Panc1 (cell line): ENCODE results near the gene LINC00237. TPM values are rescaled to one million over a fixed set of nuclear protein-coding genes. Genes with fewer than 3 reads are reported as not detected.

Source experiments
- ATAC-seq: fragments of 200-7000 bp; cut with Tn5 transposase; 2 replicates; pipeline ENCODE4 v1.9.1; 2020; ENCODE audit warnings: mild to moderate bottlenecking, moderate library complexity
- BruUV-seq: library from RNA; stranded (reverse); fragments of 400-500 nt; replicated peaks from 2 replicates; lab custom pipeline; 2021; lab: Mats Ljungman, UMichigan
- CTCF ChIA-PET: fragments of 300-600 bp; sonication (Branson Sonifier 250); formaldehyde crosslinking; loops from one replicate; lab custom pipeline; 2022; ENCODE audit warnings: antibody characterized with exemption; lab: Charles Lee
- POLR2A ChIA-PET: fragments of 300-600 bp; sonication (Branson Sonifier 250); formaldehyde crosslinking; loops from one replicate; lab custom pipeline; 2022; ENCODE audit warnings: antibody characterized with exemption; lab: Charles Lee
- DNase-seq: peaks from one replicate; pipeline ENCODE4 v3.0.0-alpha.2; 2010; ENCODE audit warnings: low read depth, low spot score
- H3K27ac ChIP-seq: 2 replicates; pipeline ENCODE4 v1.5.1; 2011; ENCODE audit warnings: mild to moderate bottlenecking, low read length, inconsistent platforms
- H3K27me3 ChIP-seq: fragments of 200-500 bp; sonication (Bioruptor generic); 2 replicates; pipeline ENCODE4 v1.6.0; 2014; ENCODE audit warnings: low read length, inconsistent platforms; ENCODE audit not compliant: control insufficient read depth, insufficient read depth
- H3K36me3 ChIP-seq: fragments of 200-500 bp; sonication (Bioruptor generic); 2 replicates; pipeline ENCODE4 v1.5.1; 2014; ENCODE audit warnings: inconsistent platforms, mild to moderate bottlenecking, low read length, moderate library complexity; ENCODE audit not compliant: control insufficient read depth, insufficient read depth
- H3K4me1 ChIP-seq: 2 replicates; pipeline ENCODE4 v1.5.1; 2011; ENCODE audit warnings: inconsistent platforms, mild to moderate bottlenecking, low read length, moderate library complexity; ENCODE audit not compliant: control insufficient read depth, insufficient read depth
- H3K4me3 ChIP-seq, 2 experiments: 2 replicates each; pipeline ENCODE4 v1.5.1; 2011 to 2012; ENCODE audit warnings: low read depth in 2 of 2, low read length in 2 of 2, mild to moderate bottlenecking in 2 of 2, inconsistent platforms in 1 of 2, moderate library complexity in 1 of 2
- H3K9me3 ChIP-seq: fragments of 200-500 bp; sonication (Bioruptor generic); 2 replicates; pipeline ENCODE4 v1.5.1; 2014; ENCODE audit warnings: low read depth, mild to moderate bottlenecking, inconsistent platforms, low read length, moderate library complexity; ENCODE audit not compliant: control insufficient read depth, insufficient read depth
- POLR2AphosphoS5 ChIP-seq: IDR thresholded peaks from 2 replicates; pipeline ENCODE4 v1.6.1; 2012; ENCODE audit warnings: mild to moderate bottlenecking, low read depth, low read length, moderate library complexity
- SIN3A ChIP-seq: IDR thresholded peaks from 2 replicates; pipeline ENCODE4 v1.6.1; 2012; ENCODE audit warnings: low read depth, mild to moderate bottlenecking, low read length, moderate library complexity, borderline replicate concordance; ENCODE audit not compliant: insufficient read depth
- TCF7L2 ChIP-seq: IDR thresholded peaks from 2 replicates; pipeline ENCODE4 v1.6.1; 2011; ENCODE audit warnings: mild to moderate bottlenecking, low read depth, low read length, inconsistent platforms
- in situ Hi-C: cut with HindIII; loops from 2 replicates; pipeline ENCODE4 v1.10.0; 2016; ENCODE audit warnings: low sequenced_read_pairs, low pct_unique_long_range_greater_than_20kb
- intact Hi-C: fragments of 100-400 bp; cut with micrococcal nuclease; formaldehyde crosslinking; loops from one replicate; pipeline ENCODE4 v1.10.0; 2022; ENCODE audit not compliant: unreplicated experiment
- total RNA-seq: library from RNA; stranded (reverse); gene quantifications from one replicate; pipeline ENCODE4 v1.2.1, GENCODE V29; 2021; ENCODE audit not compliant: unreplicated experiment
- TF ChIP-seq, protein P1 (sequence below), 2 experiments: IDR thresholded peaks; 2 replicates each; pipeline ENCODE4 v1.6.1; 2011 to 2012; ENCODE audit warnings: low read depth in 2 of 2, control low read depth in 1 of 2, low read length in 1 of 2, mild to moderate bottlenecking in 1 of 2, moderate library complexity in 1 of 2; ENCODE audit not compliant: insufficient read depth in 1 of 2
- TF ChIP-seq, protein P2 (sequence below): fragments of 450-650 bp; IDR thresholded peaks from 2 replicates; pipeline ENCODE4 v1.5.1; 2017; ENCODE audit warnings: mild to moderate bottlenecking

Gene LINC00237
- total RNA-seq, 1 experiment from 2014 or later = not detected

DNA sequence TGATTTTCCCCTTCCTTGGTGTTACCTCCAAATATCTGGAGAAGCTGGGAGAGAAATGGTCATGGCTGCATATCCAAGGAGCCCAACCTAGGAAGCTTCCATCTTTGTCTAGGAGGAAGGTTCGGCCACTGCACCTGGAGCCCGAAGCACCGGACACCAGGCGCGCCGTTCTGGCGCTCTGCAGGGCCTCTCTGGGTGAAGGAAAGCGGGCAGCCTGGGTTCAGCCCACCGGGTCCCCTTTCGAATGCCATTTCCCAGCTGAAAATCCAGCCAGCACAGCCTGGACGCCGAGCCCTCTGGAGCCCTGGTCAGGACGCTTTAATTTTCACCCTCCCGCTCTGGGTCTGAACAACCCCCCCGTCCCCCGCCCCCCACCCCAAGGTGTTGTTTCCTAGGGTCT, 1.2 kb downstream of the LINC00237 start:
- ATAC-seq = no peak
- POLR2A ChIA-PET = no interaction called here

GRCh38 chr20:21104466-21104761, 1.7 kb downstream of the LINC00237 start:
- TF ChIP-seq, protein P1, sequence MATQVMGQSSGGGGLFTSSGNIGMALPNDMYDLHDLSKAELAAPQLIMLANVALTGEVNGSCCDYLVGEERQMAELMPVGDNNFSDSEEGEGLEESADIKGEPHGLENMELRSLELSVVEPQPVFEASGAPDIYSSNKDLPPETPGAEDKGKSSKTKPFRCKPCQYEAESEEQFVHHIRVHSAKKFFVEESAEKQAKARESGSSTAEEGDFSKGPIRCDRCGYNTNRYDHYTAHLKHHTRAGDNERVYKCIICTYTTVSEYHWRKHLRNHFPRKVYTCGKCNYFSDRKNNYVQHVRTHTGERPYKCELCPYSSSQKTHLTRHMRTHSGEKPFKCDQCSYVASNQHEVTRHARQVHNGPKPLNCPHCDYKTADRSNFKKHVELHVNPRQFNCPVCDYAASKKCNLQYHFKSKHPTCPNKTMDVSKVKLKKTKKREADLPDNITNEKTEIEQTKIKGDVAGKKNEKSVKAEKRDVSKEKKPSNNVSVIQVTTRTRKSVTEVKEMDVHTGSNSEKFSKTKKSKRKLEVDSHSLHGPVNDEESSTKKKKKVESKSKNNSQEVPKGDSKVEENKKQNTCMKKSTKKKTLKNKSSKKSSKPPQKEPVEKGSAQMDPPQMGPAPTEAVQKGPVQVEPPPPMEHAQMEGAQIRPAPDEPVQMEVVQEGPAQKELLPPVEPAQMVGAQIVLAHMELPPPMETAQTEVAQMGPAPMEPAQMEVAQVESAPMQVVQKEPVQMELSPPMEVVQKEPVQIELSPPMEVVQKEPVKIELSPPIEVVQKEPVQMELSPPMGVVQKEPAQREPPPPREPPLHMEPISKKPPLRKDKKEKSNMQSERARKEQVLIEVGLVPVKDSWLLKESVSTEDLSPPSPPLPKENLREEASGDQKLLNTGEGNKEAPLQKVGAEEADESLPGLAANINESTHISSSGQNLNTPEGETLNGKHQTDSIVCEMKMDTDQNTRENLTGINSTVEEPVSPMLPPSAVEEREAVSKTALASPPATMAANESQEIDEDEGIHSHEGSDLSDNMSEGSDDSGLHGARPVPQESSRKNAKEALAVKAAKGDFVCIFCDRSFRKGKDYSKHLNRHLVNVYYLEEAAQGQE (IDR thresholded peaks at IDR 0.05; ENCODE audit: insufficient read depth in 1 of 2, low read depth in 2 of 2, low read length in 1 of 2) = no peak
- no peak for TF ChIP-seq POLR2AphosphoS5
- TF ChIP-seq, protein P2, sequence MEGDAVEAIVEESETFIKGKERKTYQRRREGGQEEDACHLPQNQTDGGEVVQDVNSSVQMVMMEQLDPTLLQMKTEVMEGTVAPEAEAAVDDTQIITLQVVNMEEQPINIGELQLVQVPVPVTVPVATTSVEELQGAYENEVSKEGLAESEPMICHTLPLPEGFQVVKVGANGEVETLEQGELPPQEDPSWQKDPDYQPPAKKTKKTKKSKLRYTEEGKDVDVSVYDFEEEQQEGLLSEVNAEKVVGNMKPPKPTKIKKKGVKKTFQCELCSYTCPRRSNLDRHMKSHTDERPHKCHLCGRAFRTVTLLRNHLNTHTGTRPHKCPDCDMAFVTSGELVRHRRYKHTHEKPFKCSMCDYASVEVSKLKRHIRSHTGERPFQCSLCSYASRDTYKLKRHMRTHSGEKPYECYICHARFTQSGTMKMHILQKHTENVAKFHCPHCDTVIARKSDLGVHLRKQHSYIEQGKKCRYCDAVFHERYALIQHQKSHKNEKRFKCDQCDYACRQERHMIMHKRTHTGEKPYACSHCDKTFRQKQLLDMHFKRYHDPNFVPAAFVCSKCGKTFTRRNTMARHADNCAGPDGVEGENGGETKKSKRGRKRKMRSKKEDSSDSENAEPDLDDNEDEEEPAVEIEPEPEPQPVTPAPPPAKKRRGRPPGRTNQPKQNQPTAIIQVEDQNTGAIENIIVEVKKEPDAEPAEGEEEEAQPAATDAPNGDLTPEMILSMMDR = no peak
- TF ChIP-seq SIN3A = no peak
- TF ChIP-seq TCF7L2 = no peak
- Histone ChIP-seq H3K27ac (no peak overlapping the region), H3K4me3 (no peak overlapping the region), H3K9me3 (no peaks in the 10 kb centered on the region), H3K27me3 (peaks cover 2% of the 10 kb centered on the region; the same call in 1 of the 2 replicates), H3K4me1 (no peaks in the 10 kb centered on the region), H3K36me3 (no peaks in the 10 kb centered on the region)
- no TSS peak for BruUV-seq
- ATAC-seq = no peak
- ChIA-PET CTCF (no interaction called here), POLR2A (no interaction called here)
- intact Hi-C loops (no loop called here), in situ Hi-C loops (no loop called here)
- DNase-seq = no peak

More for the DNA sequence above, 1.2 kb downstream of the LINC00237 start:
- H3K4me3 ChIP-seq = no peak overlapping the region
- no peaks in the 10 kb centered on the region for H3K9me3 ChIP-seq
- TF ChIP-seq, protein P1 (IDR thresholded peaks at IDR 0.05; ENCODE audit: insufficient read depth in 1 of 2, low read depth in 2 of 2, low read length in 1 of 2) = no peak
- H3K36me3 ChIP-seq = no peaks in the 10 kb centered on the region
- no peak overlapping the region for H3K27ac ChIP-seq
- H3K27me3 ChIP-seq = peaks cover 2% of the 10 kb centered on the region; the same call in 1 of the 2 replicates
- no peaks in the 10 kb centered on the region for H3K4me1 ChIP-seq
- DNase-seq = no peak
- in situ Hi-C loops (no loop called here), intact Hi-C loops (no loop called here)
- no TSS peak for BruUV-seq
- CTCF ChIA-PET = no interaction called here
